PFSK-1 (cell line): ENCODE results near the gene GTF2H3.

Source experiments
- FOXP2 ChIP-seq: optimal IDR thresholded peaks from 2 replicates; pipeline ENCODE3; 2011; ENCODE audit warnings: borderline replicate concordance, control low read depth, inconsistent platforms; ENCODE audit not compliant: insufficient read depth; ENCODE audit errors: extremely low read length, extremely low read depth
- POLR2AphosphoS5 ChIP-seq: IDR thresholded peaks from 2 replicates; pipeline ENCODE4 v1.6.1; 2012; ENCODE audit warnings: low read depth, mild to moderate bottlenecking, control low read depth, low read length, moderate library complexity
- SIN3A ChIP-seq: IDR thresholded peaks from 2 replicates; pipeline ENCODE4 v1.6.1; 2012; ENCODE audit warnings: mild to moderate bottlenecking, low read length, moderate library complexity, borderline replicate concordance; ENCODE audit not compliant: insufficient read depth
- TAF1 ChIP-seq: IDR thresholded peaks from 2 replicates; pipeline ENCODE4 v1.6.1; 2012; ENCODE audit warnings: low read length, control low read depth, borderline replicate concordance; ENCODE audit not compliant: insufficient read depth
- TF ChIP-seq, protein P1 (sequence below), 2 experiments: IDR thresholded peaks; 2 replicates each; pipeline versions ENCODE4 v1.6.1 to v1.8.0; 2011 to 2012; ENCODE audit warnings: low read depth in 2 of 2, low read length in 2 of 2, control low read depth in 1 of 2, inconsistent platforms in 1 of 2, mild to moderate bottlenecking in 1 of 2, moderate library complexity in 1 of 2; ENCODE audit not compliant: insufficient read depth in 1 of 2

DNA sequence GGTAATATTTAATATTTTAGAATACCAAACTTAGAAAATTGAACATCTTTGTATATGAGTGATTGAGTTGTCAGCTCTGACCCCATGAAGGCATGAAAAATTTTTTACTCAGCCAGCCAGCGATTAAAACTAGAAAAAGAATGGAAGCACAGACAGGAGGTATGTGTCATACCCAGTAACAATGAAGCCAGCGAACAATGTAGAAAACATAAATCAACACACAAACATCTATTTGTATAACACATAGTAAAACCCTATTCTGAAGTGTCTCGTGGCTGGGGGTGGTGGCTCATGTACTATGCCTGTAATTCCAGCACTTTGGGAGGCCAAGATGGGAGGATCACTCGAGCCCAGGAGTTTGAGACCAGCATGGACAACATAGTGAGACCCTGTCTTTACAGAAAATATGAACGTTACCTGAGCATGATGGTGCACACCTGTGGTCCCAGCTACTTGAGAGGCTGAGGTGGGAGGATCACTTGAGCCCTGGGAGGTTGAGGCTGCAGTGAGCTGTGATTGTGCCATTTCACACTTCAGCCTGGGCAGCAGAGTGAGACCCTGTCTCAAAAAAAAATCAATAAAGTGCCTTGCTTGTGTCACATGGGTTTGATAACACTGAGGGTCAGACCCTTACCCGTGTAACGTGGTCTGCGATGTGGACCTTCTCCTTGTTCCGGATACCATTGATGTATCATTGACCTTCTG, 43.1 kb downstream of the GTF2H3 start:
- no peak for TF ChIP-seq POLR2AphosphoS5
- TF ChIP-seq, protein P1, sequence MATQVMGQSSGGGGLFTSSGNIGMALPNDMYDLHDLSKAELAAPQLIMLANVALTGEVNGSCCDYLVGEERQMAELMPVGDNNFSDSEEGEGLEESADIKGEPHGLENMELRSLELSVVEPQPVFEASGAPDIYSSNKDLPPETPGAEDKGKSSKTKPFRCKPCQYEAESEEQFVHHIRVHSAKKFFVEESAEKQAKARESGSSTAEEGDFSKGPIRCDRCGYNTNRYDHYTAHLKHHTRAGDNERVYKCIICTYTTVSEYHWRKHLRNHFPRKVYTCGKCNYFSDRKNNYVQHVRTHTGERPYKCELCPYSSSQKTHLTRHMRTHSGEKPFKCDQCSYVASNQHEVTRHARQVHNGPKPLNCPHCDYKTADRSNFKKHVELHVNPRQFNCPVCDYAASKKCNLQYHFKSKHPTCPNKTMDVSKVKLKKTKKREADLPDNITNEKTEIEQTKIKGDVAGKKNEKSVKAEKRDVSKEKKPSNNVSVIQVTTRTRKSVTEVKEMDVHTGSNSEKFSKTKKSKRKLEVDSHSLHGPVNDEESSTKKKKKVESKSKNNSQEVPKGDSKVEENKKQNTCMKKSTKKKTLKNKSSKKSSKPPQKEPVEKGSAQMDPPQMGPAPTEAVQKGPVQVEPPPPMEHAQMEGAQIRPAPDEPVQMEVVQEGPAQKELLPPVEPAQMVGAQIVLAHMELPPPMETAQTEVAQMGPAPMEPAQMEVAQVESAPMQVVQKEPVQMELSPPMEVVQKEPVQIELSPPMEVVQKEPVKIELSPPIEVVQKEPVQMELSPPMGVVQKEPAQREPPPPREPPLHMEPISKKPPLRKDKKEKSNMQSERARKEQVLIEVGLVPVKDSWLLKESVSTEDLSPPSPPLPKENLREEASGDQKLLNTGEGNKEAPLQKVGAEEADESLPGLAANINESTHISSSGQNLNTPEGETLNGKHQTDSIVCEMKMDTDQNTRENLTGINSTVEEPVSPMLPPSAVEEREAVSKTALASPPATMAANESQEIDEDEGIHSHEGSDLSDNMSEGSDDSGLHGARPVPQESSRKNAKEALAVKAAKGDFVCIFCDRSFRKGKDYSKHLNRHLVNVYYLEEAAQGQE (IDR thresholded peaks at IDR 0.05; ENCODE audit: insufficient read depth in 1 of 2, low read depth in 2 of 2, low read length in 2 of 2): no peak
- no peak for TF ChIP-seq SIN3A
- no peak for TF ChIP-seq TAF1
- TF ChIP-seq FOXP2: no peak
